NCI-H524 (cell line): Measurements from ENCODE around the gene PACSIN1.

Experiments used
- DNase-seq, 2 experiments: peaks; one replicate each; lab custom pipeline; 2025; lab: John Stamatoyannopoulos, UW

PACSIN1 gene, protein sequence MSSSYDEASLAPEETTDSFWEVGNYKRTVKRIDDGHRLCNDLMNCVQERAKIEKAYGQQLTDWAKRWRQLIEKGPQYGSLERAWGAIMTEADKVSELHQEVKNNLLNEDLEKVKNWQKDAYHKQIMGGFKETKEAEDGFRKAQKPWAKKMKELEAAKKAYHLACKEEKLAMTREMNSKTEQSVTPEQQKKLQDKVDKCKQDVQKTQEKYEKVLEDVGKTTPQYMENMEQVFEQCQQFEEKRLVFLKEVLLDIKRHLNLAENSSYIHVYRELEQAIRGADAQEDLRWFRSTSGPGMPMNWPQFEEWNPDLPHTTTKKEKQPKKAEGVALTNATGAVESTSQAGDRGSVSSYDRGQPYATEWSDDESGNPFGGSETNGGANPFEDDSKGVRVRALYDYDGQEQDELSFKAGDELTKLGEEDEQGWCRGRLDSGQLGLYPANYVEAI

DNA sequence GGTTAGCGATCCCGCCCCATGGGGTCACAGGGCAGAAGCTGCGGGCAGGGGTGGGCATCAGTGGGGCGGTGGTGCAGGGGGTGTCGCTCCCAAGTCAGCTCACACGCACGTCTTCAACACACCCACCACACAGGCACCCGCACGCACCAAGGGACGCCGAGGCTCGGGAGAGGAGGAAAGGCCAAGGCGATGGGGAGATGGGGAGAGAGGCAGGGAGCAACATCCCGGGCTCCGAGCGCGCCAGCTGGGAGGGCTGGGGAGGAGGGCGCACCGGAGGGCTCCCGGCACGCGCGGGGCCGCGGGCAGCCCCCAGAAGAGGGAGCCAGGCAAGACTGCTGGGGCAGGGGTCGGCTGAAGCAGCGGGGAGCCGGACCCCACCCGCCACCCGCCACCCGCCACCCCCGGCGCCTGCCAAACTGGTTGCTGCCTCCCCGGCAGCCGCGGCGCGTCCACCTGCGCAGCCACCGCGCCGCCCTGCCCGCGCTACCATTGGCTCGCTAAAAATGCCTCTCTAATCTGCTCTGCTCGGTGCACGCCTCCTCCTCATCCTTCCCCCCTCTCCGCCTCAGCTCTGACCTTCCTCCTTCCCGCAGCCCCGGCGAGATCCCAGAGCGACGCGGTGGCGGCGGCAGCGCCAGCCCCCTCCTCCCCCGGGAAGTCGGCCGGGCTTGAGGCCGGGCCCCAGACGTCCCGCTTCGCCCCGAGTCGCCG is at the start of gene PACSIN1:
TSS of gene PACSIN1 (plus strand) at position 546 of the 711 bp plus-strand sequence. CDS start 60,230 bp downstream, outside the sequence.
- peak; percentile 38 to 57 for DNase-seq

DNA sequence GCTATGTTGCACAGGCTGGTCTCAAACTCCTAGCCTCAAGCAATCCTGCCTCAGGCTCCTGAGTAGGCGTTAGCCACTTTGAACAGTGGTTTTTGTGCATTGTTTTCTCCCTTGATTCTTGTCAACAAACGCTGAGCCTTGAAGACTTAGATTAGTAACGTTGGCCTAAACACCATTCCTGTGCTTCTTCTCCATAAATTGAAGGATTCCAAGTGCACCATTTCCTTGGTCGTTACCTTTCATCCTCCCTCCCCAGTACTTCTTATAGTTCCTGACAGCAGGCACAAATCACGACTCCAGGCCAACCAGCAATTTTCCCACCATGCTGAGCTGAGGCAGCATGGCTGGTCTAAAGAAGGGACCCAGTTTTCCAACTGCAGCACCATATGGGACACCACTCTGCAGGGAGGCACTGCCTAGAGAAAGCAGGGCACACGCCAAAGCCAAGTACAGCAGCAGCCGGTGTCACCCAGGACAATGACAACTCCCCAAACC is 49.0 kb upstream of the PACSIN1 start:
- DNase-seq, result no peak

DNA sequence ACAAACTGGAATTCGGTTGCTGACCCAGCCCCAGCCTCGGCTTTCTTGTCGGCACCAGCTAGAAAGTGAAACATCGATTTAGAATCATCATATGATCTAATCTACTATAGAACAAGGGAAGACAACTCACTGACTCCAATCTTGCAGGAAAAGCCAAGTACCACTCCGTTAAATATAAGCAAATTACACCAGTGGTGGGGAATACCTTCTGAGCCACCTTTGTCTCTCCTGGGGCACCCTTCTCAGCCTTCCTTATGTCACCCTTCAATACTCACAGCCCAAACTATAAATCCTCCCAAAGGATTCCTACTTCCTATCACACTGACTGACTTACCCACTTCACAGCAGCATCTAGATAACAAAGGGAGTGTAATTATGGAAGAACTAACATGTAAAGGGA is 47.5 kb upstream of the PACSIN1 start:
- DNase-seq, result no peak

DNA sequence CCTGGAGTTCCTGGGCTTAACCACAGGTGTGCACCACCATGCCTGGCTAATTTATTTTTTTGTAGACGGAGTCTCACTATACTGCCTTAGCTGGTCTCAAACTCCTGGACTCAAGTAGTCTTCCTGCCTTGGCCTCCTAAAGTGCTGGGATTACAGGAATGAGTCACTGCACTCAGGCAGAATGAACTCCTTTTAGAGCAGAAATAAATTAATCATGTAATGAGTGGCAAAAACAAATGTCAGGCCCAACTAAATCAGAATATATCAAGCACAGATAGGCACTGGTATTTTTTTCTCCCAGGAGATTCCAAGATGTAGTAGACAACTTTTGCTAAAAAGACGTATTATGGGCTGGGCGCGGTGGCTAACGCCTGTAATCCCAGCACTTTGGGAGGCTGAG is 42.6 kb upstream of the PACSIN1 start:
- no peak for DNase-seq

DNA sequence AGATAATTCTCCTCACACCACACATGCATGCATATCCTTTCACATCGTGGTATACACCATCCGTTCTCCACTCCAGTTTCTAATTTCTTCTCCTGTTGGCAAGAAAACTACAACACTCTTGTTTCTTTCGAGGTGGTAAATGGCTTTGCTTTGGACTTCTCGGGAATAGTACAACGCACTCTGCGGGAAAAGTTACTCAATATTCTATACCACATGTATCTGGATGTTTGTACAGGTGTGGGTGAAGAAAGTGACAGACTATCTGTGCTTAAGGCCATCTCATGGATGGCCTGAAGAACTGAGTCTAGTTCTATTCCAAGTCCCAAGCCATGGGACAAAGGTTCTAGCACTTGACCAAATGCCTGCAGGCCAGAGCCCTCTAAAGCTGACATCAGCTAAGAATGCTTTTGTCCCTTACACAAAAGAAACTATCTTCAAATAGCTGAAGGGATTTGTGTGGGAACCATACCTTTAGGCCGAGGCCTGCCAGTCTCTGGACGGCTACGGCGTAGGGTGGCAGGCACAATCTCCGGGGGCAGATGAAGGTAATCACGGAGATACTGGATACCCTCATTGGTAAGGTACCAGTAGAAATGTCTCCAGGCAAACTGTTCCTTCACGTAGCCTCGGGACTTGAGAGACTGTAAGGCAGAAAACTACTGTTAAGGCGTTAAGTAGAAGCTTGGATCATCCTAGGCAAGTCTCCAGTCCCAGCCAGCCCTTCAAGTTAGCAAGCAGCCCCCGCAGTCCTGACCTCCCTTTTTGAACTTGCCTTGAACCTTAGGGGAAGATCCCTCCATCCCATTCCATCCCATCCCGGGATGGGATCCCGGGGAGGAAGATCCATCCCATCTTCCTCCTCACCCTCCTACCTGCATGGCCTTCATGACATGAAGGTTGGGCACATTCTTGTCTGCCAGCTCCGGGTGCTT is 41.4 kb upstream of the PACSIN1 start:
- DNase-seq, result no peak

DNA sequence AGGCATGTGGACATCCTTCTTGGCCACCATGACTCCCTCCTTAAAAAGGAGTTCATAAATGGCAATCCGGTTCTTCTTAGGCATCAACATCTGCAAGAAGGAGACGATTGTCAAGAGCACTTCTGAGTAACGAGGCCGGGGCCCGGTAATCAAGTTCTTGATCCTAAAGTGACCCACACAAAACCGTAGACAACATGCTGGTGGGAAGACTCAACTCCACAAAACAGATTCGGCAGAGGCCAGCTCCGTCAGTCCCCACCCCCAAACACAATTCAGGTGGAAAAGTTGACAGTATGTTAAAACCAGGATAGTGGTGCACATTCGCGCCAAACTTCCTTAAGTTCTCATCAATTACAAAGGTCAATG is 40.8 kb upstream of the PACSIN1 start:
- DNase-seq, result no peak

DNA sequence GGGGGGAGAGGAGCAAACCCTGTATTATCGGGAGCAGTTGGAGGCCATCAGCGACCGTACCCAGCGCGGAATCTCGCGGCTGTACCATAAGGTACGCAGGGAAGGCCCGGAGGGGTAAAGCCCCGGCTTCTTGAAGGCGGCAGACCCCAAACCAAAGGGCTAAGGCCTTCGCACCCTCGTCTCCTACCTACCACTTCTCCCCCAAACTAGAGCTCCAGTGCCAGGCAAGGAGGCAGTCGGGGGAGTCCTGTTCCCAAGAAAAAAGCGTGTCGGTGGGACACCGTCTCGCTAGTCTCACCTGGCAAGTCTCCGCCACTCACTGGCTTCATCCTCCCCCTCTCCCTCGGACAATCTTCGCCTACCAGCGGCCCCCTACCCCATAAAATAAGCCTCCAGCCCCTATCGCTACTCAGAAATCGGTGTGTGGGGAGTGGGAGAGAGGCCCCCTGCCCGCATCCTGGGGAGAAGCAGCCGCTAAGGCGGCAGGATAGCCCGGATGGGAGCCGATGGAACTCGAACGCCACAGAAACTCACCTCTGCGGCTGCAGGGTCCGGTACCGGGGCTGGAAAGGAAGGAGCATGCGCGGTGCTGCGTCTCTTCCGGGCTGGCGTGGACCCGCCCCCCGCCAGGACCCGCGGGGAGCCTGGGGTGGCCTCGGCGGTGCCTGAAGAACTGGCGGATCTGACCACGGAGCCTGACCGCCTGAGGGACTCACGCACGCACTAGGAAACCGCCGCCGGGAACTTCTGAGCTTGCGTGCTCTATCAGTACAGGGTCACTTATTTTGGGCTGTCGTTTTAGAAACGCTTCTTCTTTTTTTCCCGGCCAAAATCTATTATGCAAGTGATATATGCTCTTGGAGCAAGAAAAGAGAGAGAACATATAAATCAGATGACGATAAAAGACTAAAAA is 40.1 kb upstream of the PACSIN1 start, which contains the start of gene RPS10:
TSS of gene RPS10 (minus strand) at position 572 of the 913 bp plus-strand sequence. CDS start 848 bp downstream, outside the sequence.
- DNase-seq, result peak; percentile 86 to 93

DNA sequence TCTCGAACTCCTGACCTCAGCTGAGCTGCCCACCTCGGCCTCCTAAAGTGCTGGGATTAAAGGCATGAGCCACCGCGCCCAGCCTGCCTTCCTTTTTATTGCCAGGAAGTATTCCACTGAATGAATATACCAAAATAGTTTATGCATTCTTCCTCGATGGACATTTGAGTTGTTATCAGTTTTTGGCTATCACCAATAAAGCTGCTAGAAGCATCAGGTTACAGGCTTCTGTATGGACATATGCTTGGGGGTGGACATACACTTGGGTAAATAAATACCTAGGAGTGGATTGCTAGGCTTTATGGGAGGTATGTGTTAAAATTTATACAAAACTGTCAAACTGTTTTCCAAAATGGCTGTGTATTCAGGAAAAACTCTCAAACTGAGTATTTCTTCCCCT is 30.0 kb upstream of the PACSIN1 start:
- no peak for DNase-seq

DNA sequence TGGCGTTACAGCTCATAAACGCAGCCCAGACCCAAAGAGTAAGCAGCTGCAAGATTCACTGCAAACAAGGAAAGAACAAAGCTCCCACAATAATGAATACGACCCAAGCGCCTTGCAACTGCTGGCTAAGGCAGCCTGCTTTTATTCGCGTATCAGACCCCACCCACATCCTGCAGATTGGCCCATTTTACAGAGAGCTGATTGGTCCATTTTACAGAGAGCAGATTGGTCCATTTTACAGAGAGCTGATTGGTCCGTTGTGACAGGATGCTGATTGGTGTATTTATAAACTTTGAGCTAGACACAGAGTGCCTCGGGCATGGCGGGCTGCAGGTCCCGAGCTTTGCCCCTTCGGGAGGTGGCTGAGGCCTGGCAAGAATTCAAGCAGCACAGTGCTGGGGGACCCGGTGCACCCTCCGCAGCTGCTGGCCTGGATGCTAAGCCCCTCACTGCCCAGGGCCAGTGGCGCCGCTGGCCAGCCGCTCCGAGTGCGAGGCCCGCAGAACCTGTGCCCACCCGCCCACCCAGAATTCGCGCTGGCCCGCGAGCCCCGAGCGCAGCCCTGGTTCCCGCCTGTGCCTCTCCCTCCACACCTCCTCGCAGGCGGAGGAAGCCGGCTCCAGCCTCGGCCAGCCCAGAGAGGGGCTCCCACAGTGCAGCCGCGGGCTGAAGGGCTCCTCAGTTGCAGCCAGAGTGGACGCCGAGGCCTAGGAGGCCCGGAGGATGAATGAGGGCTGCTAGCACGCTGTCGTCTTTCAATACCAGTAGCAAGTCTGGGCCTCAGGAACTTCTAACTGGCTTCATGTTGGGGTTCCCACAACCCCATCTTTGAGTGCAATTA is 28.9 kb upstream of the PACSIN1 start:
- DNase-seq, result no peak

DNA sequence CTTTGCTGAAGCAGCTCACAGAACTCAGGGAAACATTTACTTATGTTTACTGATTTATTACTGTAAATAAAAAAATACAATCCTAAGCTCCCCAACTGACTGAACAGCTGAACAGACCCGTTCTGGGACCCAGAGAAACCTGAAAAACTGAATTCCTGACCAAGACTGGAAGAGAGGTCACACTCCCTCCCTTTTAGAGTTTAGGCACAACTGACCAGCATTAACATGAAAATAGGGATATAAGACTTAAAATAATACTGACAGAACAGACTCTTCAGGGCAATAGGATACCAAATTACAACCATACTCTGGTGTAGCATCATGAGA is 28.3 kb upstream of the PACSIN1 start:
- DNase-seq, result no peak

DNA sequence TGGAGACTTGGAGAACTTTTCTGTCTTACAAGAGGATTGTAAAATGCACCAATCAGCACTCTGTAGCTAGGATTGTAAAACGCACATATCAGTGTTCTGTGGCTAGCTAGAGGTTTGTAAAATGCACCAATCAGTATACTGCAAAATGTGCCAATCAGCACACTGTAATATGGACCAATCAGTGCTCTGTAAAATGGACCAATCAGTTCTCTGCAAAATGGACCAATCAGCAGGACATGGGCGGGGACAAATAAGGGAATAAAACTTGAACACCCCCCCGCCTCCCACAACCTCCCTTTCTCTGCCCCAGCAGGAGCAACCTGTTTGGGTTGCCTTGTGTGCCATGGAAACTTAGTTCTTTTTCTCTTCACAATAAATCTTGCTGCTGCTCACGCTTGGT is 27.2 kb upstream of the PACSIN1 start:
- no peak for DNase-seq

DNA sequence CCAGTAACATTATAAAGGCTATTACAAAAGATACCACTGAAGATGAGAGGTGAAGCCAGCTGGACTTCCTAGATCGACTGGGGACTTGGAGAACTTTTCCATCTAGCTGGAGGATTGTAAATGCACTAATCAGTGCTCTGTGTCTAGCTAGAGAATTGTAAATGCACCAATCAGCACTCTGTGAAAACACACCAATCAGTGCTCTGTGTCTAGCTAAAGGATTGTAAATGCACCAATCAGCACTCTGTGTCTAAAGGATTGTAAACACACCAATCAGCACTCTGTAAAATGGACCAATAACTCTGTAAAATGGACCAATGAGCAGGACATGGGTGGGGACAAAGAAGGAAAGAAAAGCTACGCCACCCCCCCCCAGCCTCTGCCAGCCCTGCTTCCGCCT is 26.4 kb upstream of the PACSIN1 start:
- DNase-seq, result no peak

DNA sequence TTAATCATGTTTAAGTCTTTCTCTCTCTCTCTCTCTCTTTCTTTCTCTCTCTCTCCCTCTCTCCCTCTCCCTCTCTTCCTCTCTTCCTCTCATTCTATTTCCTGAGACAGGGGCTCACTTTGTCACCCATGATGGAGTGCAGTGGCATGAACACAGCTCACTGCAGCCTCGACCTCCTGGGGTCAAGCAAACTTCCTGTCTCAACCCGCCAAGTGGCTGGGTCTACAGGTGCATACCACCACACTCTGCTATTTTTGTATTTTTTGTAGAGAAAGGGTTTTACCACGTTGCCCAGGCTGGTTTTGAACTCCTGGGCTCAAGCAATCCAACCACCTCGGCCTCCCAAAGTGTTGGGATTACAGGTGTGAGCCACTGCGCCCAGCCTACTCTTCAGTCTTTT is 24.4 kb upstream of the PACSIN1 start:
- no peak for DNase-seq

DNA sequence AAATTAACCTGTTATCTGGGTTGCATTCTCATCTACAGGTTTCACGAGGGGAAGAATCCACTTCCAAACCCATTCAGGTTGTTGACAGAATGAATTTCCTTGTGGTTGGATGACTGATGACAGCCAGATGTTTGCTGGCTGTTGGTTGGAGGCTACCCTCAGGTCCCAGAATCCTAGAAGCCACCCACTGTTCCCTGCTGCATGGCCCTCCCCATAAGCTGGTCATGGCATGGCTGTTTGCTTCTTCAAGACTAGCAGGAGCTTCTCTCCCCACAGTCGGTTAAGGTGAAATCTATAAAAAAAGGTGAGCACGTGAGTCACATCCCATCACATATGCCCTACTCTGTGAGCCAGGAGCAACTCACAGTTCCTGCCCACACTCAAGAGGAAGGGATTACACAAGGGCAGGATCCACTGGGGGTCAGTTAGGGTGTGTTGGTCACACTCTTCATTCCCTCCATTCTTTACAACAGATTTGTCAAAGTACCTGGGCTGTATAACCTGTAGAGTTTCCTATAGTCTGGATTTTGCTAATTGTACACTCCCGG is 20.5 kb upstream of the PACSIN1 start:
- DNase-seq, result no peak

DNA sequence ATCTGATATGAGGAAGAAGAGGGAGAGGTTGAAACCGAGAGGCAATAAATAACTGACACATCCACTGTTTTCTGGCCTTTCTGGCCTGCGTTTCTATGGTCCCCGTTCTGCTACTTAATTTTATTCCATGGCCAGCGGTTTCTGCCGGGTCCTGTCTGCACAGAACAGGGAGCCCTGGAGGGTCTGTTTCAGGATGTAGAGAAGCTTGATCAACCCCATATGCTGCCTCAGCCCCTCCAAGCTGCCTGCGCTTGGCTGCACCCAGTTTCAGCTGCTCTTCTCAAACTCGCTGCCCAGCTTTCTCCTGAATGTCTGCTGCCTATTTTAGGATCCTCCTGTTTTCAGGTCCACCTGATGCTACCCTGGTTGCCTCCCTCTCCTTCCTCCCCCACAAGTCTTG is 18.5 kb upstream of the PACSIN1 start:
- DNase-seq, result no peak

DNA sequence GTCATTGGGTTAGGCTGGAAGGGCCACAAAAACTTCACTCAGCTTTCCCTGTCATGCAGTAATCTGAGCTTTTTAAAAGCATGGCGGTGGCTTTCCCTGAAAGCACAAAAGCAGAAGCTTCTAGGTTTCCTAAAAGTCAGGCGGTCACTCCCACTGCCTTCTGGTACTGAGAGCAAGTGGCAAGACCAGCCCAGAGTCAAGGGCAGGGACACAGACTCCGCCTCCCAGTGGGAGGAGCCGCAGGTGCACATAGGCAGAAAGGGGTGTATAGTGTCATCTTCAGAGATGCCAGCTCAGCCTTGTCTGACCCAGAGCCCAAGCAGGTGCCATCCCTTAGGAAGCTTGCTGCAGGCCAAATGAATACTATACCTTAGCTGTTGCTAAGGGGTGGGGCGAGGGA is 18.0 kb upstream of the PACSIN1 start:
- no peak for DNase-seq

DNA sequence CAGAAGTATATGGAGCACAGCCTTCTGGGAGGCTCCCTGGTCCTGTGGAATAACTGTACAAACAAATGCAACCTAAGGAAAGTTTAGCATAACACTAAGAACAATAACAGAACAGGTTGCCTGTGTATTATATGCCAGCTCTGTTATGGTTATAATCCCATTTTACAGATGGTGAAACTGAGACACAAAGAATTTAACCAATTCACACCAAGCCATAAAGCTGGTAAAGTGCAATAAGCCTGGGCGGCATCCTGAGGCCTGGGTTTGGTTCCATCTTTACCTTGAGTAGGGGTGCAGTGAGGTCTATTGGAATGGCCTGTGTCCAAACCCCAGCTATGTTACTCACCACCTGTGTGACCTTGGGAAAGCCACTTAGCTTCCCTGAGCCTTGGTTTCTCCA is 14.7 kb upstream of the PACSIN1 start:
- no peak for DNase-seq

DNA sequence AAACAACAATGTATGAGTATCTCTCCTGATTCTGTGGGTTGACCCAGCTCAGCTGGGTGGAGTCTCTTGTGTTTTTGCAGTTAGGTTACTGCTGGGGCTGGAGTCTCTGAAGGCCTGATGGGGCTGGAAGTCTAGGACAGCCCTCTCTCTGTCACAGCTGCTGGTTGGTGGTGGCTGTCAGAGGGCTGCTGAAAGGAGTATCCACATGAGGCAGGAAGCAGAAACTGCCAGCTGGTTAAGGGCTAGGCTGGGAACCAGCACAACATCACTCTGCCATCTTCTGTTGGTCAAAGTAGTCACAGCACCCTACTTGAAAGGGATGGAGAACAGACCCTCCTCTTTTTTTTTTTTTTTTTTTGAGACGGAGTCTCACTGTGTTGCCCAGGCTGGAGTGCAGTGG is 10.0 kb upstream of the PACSIN1 start:
- peak in 1 of 2 experiments; percentile 24 for DNase-seq

DNA sequence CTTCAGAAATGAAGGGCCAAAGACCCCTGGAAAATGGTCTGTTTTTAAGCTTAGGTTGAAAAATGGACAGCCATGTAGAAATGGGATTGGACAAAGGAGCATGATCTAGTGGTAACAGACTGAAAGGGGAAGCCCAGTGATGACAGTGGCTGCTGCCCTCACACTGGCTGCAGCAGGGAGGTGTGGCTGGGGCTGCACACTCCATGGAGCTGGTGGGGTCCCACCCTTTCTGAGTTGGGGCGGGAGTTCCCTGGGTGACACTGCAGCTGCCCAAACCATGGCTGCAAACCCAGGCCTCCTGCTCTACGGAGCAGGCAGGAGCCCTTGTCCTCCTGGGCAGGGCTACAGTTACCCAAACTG is 8.5 kb upstream of the PACSIN1 start:
- no peak for DNase-seq
